Measurements from ENCODE around the gene JUNB.

The JUNB gene

GRCh38 chr19:12842511-12842910 is 51.2 kb downstream of the JUNB start:
- no peak for DNase-seq
